Measurements from ENCODE around the gene MICAL2. TPM values are rescaled to one million over a fixed set of nuclear protein-coding genes. Genes with fewer than 3 reads are reported as not detected.

The MICAL2 gene
- total RNA-seq, result 361 and 367 TPM in 2 replicates

- no peak for TF ChIP-seq CTCF (IDR thresholded peaks at IDR 0.05; ENCODE audit: insufficient read depth, low read length, poor library complexity, severe bottlenecking)
- DNase-seq (ENCODE audit: low read depth), result no peak
- H3K36me3 ChIP-seq (ENCODE audit: control insufficient read depth, insufficient read depth, low read length), result no peaks in the 10 kb centered on the region
- H3K27me3 ChIP-seq (ENCODE audit: control insufficient read depth, insufficient read depth, low read length), result no peaks in the 10 kb centered on the region
- H3K4me3 ChIP-seq (ENCODE audit: low read depth, low read length), result peak within 1 kb of the TSS; percentile 75
These were observed at the start of gene MICAL2 for GRCh38 chr11:12110201-12110713. MICAL2 (plus strand) TSS chr11:12110590; CDS start chr11:12162156, 51,566 bp downstream.

GRCh38 chr11:12061851-12062560 is 48.4 kb upstream of the MICAL2 start:
- no peak overlapping the region for H3K4me3 ChIP-seq (ENCODE audit: low read depth, low read length)
- no peak for TF ChIP-seq CTCF (IDR thresholded peaks at IDR 0.05; ENCODE audit: insufficient read depth, low read length, poor library complexity, severe bottlenecking)
- no peak for DNase-seq (ENCODE audit: low read depth)
- no peaks in the 10 kb centered on the region for H3K36me3 ChIP-seq (ENCODE audit: control insufficient read depth, insufficient read depth, low read length)
- no peaks in the 10 kb centered on the region for H3K27me3 ChIP-seq (ENCODE audit: control insufficient read depth, insufficient read depth, low read length)

GRCh38 chr11:12063251-12063650 is 47.1 kb upstream of the MICAL2 start:
- Histone ChIP-seq H3K36me3 (ENCODE audit: control insufficient read depth, insufficient read depth, low read length) (no peaks in the 10 kb centered on the region), H3K4me3 (ENCODE audit: low read depth, low read length) (no peak overlapping the region), H3K27me3 (ENCODE audit: control insufficient read depth, insufficient read depth, low read length) (no peaks in the 10 kb centered on the region)
- DNase-seq (ENCODE audit: low read depth), result no peak
- TF ChIP-seq CTCF (IDR thresholded peaks at IDR 0.05; ENCODE audit: insufficient read depth, low read length, poor library complexity, severe bottlenecking), result no peak

- Histone ChIP-seq H3K4me3 (ENCODE audit: low read depth, low read length) (no peak overlapping the region), H3K27me3 (ENCODE audit: control insufficient read depth, insufficient read depth, low read length) (no peaks in the 10 kb centered on the region), H3K36me3 (ENCODE audit: control insufficient read depth, insufficient read depth, low read length) (no peaks in the 10 kb centered on the region)
- no peak for TF ChIP-seq CTCF (IDR thresholded peaks at IDR 0.05; ENCODE audit: insufficient read depth, low read length, poor library complexity, severe bottlenecking)
- no peak for DNase-seq (ENCODE audit: low read depth)
These were observed 46.0 kb upstream of the MICAL2 start for GRCh38 chr11:12064136-12064953.

GRCh38 chr11:12064954-12065280 is 45.5 kb upstream of the MICAL2 start:
- Histone ChIP-seq H3K36me3 (ENCODE audit: control insufficient read depth, insufficient read depth, low read length) (no peaks in the 10 kb centered on the region), H3K27me3 (ENCODE audit: control insufficient read depth, insufficient read depth, low read length) (no peaks in the 10 kb centered on the region), H3K4me3 (ENCODE audit: low read depth, low read length) (no peak overlapping the region)
- TF ChIP-seq CTCF (IDR thresholded peaks at IDR 0.05; ENCODE audit: insufficient read depth, low read length, poor library complexity, severe bottlenecking), result no peak
- DNase-seq (ENCODE audit: low read depth), result no peak
